ENCODE results near the gene INS.
"Not testable (repeated sequence)": the region's sequence is repeated elsewhere in the genome, so short reads cannot be mapped to it uniquely, and the experiment has no call there.

The INS gene

GRCh38 chr11:2124736-2125484 is 36.1 kb downstream of the INS start:
- in situ Hi-C loops (cut with HindIII; ENCODE audit: low sequenced_read_pairs): not testable (repeated sequence)

GRCh38 chr11:2123628-2123960 is 37.4 kb downstream of the INS start:
- in situ Hi-C loops (cut with HindIII; ENCODE audit: low sequenced_read_pairs): no loop called here

- in situ Hi-C loops (cut with HindIII; ENCODE audit: low sequenced_read_pairs): no loop called here
Measured at GRCh38 chr11:2122907-2123627, 37.9 kb downstream of the INS start.

- in situ Hi-C loops (cut with HindIII; ENCODE audit: low sequenced_read_pairs): no loop called here
Measured at GRCh38 chr11:2122222-2122906, 38.6 kb downstream of the INS start.

GRCh38 chr11:2121227-2122130 is 39.5 kb downstream of the INS start:
- in situ Hi-C loops (cut with HindIII; ENCODE audit: low sequenced_read_pairs): no loop called here

- in situ Hi-C loops (cut with HindIII; ENCODE audit: low sequenced_read_pairs): no loop called here
Measured at GRCh38 chr11:2120359-2121100, 40.5 kb downstream of the INS start.

GRCh38 chr11:2118677-2119076 is 42.3 kb downstream of the INS start:
- in situ Hi-C loops (cut with HindIII; ENCODE audit: low sequenced_read_pairs): no loop called here

- in situ Hi-C loops (cut with HindIII; ENCODE audit: low sequenced_read_pairs): no loop called here
Measured at GRCh38 chr11:2116680-2117079, 44.3 kb downstream of the INS start.

GRCh38 chr11:2115308-2115707 is 45.7 kb downstream of the INS start:
- in situ Hi-C loops (cut with HindIII; ENCODE audit: low sequenced_read_pairs): no loop called here

GRCh38 chr11:2114430-2115241 is 46.4 kb downstream of the INS start:
- in situ Hi-C loops (cut with HindIII; ENCODE audit: low sequenced_read_pairs): no loop called here

- in situ Hi-C loops (cut with HindIII; ENCODE audit: low sequenced_read_pairs): no loop called here
Measured at GRCh38 chr11:2113776-2114175, 47.2 kb downstream of the INS start.

GRCh38 chr11:2110521-2110920 is 50.5 kb downstream of the INS start:
- in situ Hi-C loops (cut with HindIII; ENCODE audit: low sequenced_read_pairs): no loop called here

Measured in DLD1 (cell line).